ENCODE results near the gene CCDC117.

GRCh38 chr22:28771195-28771791 is 1.2 kb upstream of the CCDC117 start:
- TF ChIP-seq CTCF (IDR thresholded peaks at IDR 0.05) (no peak), POLR2A (IDR thresholded peaks at IDR 0.05) (no peak)
